Type B pancreatic cell (in vitro differentiated cells): ENCODE data around the gene TENM3. TPM values are rescaled to one million over a fixed set of nuclear protein-coding genes. Genes with fewer than 3 reads are reported as not detected.

Experiments
- DNase-seq: peaks from one replicate; pipeline ENCODE4 v3.0.0; 2021; ENCODE audit warnings: mixed read lengths; ENCODE audit not compliant: unreplicated experiment; ENCODE audit errors: extremely low spot score
- H3K27ac Mint-ChIP-seq: 2 replicates; pipeline ENCODE4 v1.8.0; 2021; ENCODE audit warnings: mild to moderate bottlenecking, mixed read lengths
- H3K27me3 Mint-ChIP-seq: 2 replicates; pipeline ENCODE4 v1.8.0; 2021; ENCODE audit warnings: mixed read lengths
- H3K36me3 Mint-ChIP-seq: 2 replicates; pipeline ENCODE4 v1.8.0; 2021; ENCODE audit warnings: mixed read lengths
- H3K4me1 Mint-ChIP-seq: one replicate; pipeline ENCODE4 v1.8.0; 2021; ENCODE audit warnings: mixed read lengths; ENCODE audit not compliant: unreplicated experiment
- H3K4me3 Mint-ChIP-seq: 2 replicates; pipeline ENCODE4 v1.8.0; 2021; ENCODE audit warnings: mild to moderate bottlenecking, mixed read lengths
- H3K9me3 Mint-ChIP-seq: 2 replicates; pipeline ENCODE4 v1.8.0; 2021; ENCODE audit warnings: mixed read lengths
- total RNA-seq: library from RNA; stranded (reverse); gene quantifications from 2 replicates; pipeline ENCODE4 v1.2.1, GENCODE V29; 2021; ENCODE audit warnings: low replicate concordance
- TF ChIP-seq, protein P1 (sequence below): fragments of 200-600 bp; sonication (generic); conservative IDR thresholded peaks from 2 replicates; pipeline ENCODE4 v1.5.0; 2021; ENCODE audit warnings: antibody characterized with exemption, mild to moderate bottlenecking

The TENM3 gene
- total RNA-seq, 1 donor from 2014 or later = 73.5 TPM

DNA sequence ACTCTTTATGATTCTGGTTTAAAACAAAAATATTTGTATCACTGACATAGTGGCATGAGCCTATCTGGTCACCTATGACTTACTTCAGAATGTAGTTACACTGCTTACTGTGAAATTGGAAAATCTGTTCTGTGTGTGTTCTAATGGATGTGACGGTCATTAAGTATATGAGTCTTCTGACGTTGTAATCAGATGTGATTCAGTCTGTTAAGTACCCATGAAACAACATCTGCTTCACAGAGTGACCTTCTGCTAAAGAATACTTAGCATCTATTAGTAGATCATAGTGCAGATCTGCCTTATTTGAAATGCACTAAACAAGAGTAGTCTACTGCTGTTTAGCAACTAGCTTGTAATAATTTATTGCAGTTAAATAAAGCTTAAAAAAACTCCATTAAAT is 356.9 kb downstream of the TENM3 start:
- Mint-ChIP-seq H3K4me1 (peaks cover 28% of the 10 kb centered on the region), H3K4me3 (no peak overlapping the region), H3K36me3 (peaks cover 8% of the 10 kb centered on the region), H3K9me3 (no peaks in the 10 kb centered on the region), H3K27me3 (no peaks in the 10 kb centered on the region), H3K27ac (no peak overlapping the region)
- no peak for DNase-seq
- TF ChIP-seq, protein P1, sequence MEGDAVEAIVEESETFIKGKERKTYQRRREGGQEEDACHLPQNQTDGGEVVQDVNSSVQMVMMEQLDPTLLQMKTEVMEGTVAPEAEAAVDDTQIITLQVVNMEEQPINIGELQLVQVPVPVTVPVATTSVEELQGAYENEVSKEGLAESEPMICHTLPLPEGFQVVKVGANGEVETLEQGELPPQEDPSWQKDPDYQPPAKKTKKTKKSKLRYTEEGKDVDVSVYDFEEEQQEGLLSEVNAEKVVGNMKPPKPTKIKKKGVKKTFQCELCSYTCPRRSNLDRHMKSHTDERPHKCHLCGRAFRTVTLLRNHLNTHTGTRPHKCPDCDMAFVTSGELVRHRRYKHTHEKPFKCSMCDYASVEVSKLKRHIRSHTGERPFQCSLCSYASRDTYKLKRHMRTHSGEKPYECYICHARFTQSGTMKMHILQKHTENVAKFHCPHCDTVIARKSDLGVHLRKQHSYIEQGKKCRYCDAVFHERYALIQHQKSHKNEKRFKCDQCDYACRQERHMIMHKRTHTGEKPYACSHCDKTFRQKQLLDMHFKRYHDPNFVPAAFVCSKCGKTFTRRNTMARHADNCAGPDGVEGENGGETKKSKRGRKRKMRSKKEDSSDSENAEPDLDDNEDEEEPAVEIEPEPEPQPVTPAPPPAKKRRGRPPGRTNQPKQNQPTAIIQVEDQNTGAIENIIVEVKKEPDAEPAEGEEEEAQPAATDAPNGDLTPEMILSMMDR = no peak

DNA sequence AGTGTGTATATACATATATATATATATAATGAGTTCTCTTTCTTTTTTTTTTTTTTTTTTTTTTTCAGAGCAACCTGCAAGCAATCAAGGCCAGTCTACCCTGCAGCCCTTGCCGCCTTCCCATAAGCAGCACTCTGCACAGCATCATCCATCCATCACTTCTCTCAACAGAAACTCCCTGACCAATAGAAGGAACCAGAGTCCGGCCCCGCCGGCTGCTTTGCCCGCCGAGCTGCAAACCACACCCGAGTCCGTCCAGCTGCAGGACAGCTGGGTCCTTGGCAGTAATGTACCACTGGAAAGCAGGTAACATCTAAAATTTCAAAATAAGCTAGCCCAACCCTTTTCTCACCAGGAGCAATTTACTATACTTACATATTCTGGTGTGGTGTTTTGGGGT is 357.7 kb downstream of the TENM3 start:
- Mint-ChIP-seq H3K27me3 (no peaks in the 10 kb centered on the region), H3K4me3 (no peak overlapping the region), H3K9me3 (no peaks in the 10 kb centered on the region), H3K4me1 (peaks cover 28% of the 10 kb centered on the region), H3K36me3 (peaks cover 8% of the 10 kb centered on the region), H3K27ac (no peak overlapping the region)
- TF ChIP-seq, protein P1 = no peak
- no peak for DNase-seq

DNA sequence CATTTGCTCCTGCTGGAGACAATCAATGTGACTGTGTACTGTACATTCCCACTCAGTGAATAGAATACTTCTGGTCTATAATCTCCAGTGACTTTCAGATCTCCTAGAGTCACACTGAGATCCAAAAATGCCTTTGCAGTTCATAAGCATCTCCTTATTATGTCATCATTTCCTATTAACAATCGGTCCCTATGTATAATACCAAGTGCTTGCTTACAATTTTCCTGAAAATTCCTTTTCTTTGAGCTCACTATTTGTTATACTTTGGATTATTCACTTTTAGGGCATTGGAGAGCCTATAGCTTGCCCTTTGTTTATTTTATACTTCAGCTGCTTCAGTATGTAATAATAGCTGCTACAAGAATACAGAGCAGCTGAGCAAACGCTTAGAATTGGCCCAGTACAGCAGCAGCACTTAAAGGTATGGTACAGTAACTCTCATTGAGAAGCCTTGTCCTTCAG is 361.0 kb downstream of the TENM3 start:
- peaks cover 28% of the 10 kb centered on the region for H3K4me1 Mint-ChIP-seq
- no peak for DNase-seq
- TF ChIP-seq, protein P1 = no peak
- no peak overlapping the region for H3K4me3 Mint-ChIP-seq
- H3K9me3 Mint-ChIP-seq = no peaks in the 10 kb centered on the region
- peaks cover 8% of the 10 kb centered on the region for H3K36me3 Mint-ChIP-seq
- no peaks in the 10 kb centered on the region for H3K27me3 Mint-ChIP-seq
- H3K27ac Mint-ChIP-seq = no peak overlapping the region

DNA sequence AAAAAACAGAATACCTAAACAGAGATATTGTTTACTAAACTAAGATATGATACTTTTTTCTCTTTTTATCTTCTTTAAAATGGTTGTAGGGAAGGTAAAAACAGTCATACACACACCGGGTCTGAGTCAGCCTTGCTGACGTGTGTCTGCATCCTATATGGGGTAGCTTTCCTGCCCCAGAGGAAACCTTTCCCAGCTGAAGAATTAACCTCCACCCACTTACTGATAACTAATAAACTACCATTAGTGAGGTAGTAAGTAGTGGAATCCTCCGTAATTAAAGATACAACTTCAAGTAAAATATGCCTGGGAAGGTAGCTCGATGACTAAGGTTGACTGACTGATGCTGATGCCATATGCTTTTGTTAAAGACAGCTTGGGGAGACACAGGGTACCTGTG is 361.8 kb downstream of the TENM3 start:
- peaks cover 13% of the 10 kb centered on the region for H3K36me3 Mint-ChIP-seq
- TF ChIP-seq, protein P1 = no peak
- no peak for DNase-seq
- no peaks in the 10 kb centered on the region for H3K9me3 Mint-ChIP-seq
- no peak overlapping the region for H3K4me3 Mint-ChIP-seq
- no peak overlapping the region for H3K27ac Mint-ChIP-seq
- peaks cover 25% of the 10 kb centered on the region for H3K4me1 Mint-ChIP-seq
- H3K27me3 Mint-ChIP-seq = no peaks in the 10 kb centered on the region

DNA sequence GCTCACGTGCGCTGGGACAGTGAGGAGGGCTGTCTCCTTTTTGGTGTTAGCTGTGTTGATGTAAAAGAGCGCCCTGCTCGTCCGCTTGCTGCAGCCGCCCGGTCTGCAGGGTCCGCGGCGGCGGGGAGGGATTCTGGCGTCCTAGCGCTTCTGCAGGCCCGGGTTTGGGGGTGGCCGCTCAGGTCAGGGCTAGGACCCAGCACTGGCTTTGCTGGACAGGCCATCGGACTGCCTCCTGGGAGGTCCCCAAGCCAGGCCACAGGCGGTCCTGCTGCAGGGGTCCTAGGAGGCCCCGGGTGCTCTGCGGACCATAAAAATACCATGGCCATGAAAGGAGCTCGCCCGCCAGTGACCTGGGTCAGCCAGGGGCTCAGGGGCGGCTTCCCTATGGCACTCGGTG is 365.3 kb downstream of the TENM3 start:
- peaks cover 5% of the 10 kb centered on the region for H3K36me3 Mint-ChIP-seq
- no peak for DNase-seq
- H3K27me3 Mint-ChIP-seq = no peaks in the 10 kb centered on the region
- H3K27ac Mint-ChIP-seq = no peak overlapping the region
- TF ChIP-seq, protein P1 = no peak
- H3K4me3 Mint-ChIP-seq = no peak overlapping the region
- H3K4me1 Mint-ChIP-seq = peaks cover 4% of the 10 kb centered on the region
- no peaks in the 10 kb centered on the region for H3K9me3 Mint-ChIP-seq

DNA sequence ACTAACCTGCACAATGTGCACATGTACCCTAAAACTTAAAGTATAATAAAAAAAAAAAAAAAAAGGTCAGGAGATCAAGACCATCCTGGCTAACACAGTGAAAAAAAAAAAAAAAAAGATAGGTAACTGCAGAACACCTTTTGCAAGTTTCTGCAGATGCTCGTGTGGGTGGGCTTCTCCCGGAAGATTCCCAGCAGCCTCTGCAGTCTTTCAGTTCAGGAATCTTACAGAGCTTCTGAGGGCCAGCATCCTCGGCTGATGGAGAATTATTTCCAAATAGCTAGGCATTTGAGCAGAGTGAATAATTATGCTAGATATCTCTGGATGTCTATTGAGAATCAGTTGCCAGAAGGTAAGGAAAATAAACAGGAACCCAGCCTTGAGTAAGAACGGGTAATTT is 373.3 kb downstream of the TENM3 start:
- TF ChIP-seq, protein P1 = no peak
- DNase-seq = no peak
- no peaks in the 10 kb centered on the region for H3K36me3 Mint-ChIP-seq
- H3K9me3 Mint-ChIP-seq = no peaks in the 10 kb centered on the region
- H3K27ac Mint-ChIP-seq = no peak overlapping the region
- H3K4me1 Mint-ChIP-seq = no peaks in the 10 kb centered on the region
- H3K4me3 Mint-ChIP-seq = no peak overlapping the region
- H3K27me3 Mint-ChIP-seq = no peaks in the 10 kb centered on the region
